A549 (cell line): ENCODE data around the gene XRCC1. TPM values are rescaled to one million over a fixed set of nuclear protein-coding genes. Genes with fewer than 3 reads are reported as not detected.

Source experiments
- ATAC-seq, 2 experiments: fragments of 200-7000 bp in 1 of 2; fragments of >200 bp in 1 of 2; cut with Nextera tagmentation in 1 of 2; cut with Tn5 transposase in 1 of 2; 3 replicates each; pipeline versions ENCODE4 v1.8.0 to v1.9.1; 2018 to 2020; ENCODE audit warnings: mild to moderate bottlenecking in 1 of 2, moderate library complexity in 1 of 2
- CTCF ChIA-PET: fragments of 300-600 bp; sonication (Branson Sonifier 250); formaldehyde crosslinking; extraction: SDS; loops from one replicate; lab custom pipeline; 2021; ENCODE audit warnings: antibody characterized with exemption, inconsistent platforms; lab: Yijun Ruan, JAX
- POLR2A ChIA-PET: fragments of 350-600 bp; formaldehyde crosslinking; extraction: SDS; loops from one replicate; lab custom pipeline; 2021; ENCODE audit warnings: antibody characterized with exemption, inconsistent platforms; lab: Yijun Ruan, JAX
- DNase-seq, 2 experiments: peaks; one replicate each; pipeline versions ENCODE4 v3.0.0 to v3.0.0-alpha.2; 2011 to 2016; ENCODE audit warnings: low read depth in 1 of 2, low spot score in 1 of 2
- FAIRE-seq: peaks from 2 replicates; lab custom pipeline; 2011; peaks lifted over from hg19 to GRCh38; lab: Jason Lieb, UNC
- H3K27ac ChIP-seq, 2 experiments: fragments of >200 bp; sonication (Bioruptor Twin); formaldehyde crosslinking; 3 replicates each; pipeline ENCODE4 v1.5.1; 2016 to 2017
- H3K4me1 ChIP-seq: fragments of >200 bp; sonication (Bioruptor Twin); formaldehyde crosslinking; 3 replicates; pipeline ENCODE4 v1.6.1; 2016
- H3K4me2 ChIP-seq: fragments of >200 bp; sonication (Bioruptor Twin); formaldehyde crosslinking; 3 replicates; pipeline ENCODE4 v1.6.1; 2016
- H3K4me3 ChIP-seq: fragments of >200 bp; sonication (Bioruptor Twin); formaldehyde crosslinking; 3 replicates; pipeline ENCODE4 v1.5.1; 2016
- H3K9me3 ChIP-seq: fragments of >200 bp; sonication (Bioruptor Twin); formaldehyde crosslinking; 3 replicates; pipeline ENCODE4 v1.6.1; 2016
- BHLHE40 ChIP-seq: IDR thresholded peaks from 2 replicates; pipeline ENCODE4 v1.6.1; 2012; ENCODE audit warnings: low read depth, low read length, inconsistent platforms
- FOSL2 ChIP-seq, 2 experiments: fragments of 450-650 bp in 1 of 2; fragments of >200 bp in 1 of 2; sonication (Bioruptor Twin) in 1 of 2; formaldehyde crosslinking; IDR thresholded peaks; 2 replicates each; pipeline versions ENCODE4 v1.5.0 to v1.6.1; 2016 to 2020; ENCODE audit warnings: mild to moderate bottlenecking in 1 of 2, moderate library complexity in 1 of 2
- FOXS1 ChIP-seq: fragments of 250-450 bp; sonication (Bioruptor Pico); IDR thresholded peaks from 2 replicates; pipeline ENCODE4 v1.5.0; 2020; ENCODE audit warnings: mild to moderate bottlenecking, moderate library complexity
- KDM1A ChIP-seq: fragments of 200-600 bp; sonication (generic); IDR thresholded peaks from 2 replicates; pipeline ENCODE4 v1.6.1; 2016; ENCODE audit warnings: low read depth, mild to moderate bottlenecking
- NPAS2 ChIP-seq: fragments of 250-450 bp; sonication (Bioruptor Pico); IDR thresholded peaks from 2 replicates; pipeline ENCODE4 v1.8.0; 2022; ENCODE audit warnings: mild to moderate bottlenecking, moderate library complexity, borderline replicate concordance
- RAD21 ChIP-seq, 2 experiments: fragments of >200 bp in 1 of 2; sonication (Bioruptor Twin) in 1 of 2; formaldehyde crosslinking in 1 of 2; IDR thresholded peaks in 1 of 2; conservative IDR thresholded peaks in 1 of 2; 2 replicates in 1 of 2; 3 replicates in 1 of 2; pipeline ENCODE4 v1.6.1; 2012 to 2018; ENCODE audit warnings: inconsistent platforms in 1 of 2
- SMC3 ChIP-seq: fragments of >200 bp; sonication (Bioruptor Twin); formaldehyde crosslinking; IDR thresholded peaks from 3 replicates; pipeline ENCODE4 v1.6.1; 2018; ENCODE audit warnings: inconsistent platforms
- ZFP36 ChIP-seq: fragments of 450-650 bp; IDR thresholded peaks from 2 replicates; pipeline ENCODE4 v1.6.1; 2014; ENCODE audit warnings: borderline replicate concordance; ENCODE audit not compliant: partially characterized antibody
- WGBS: methylation state at CpG from one replicate; pipeline ENCODE4 v1.1.6; 2017; ENCODE audit errors: missing lambda C conversion rate; 5-methylcytosine and 5-hydroxymethylcytosine counted together
- polyA plus RNA-seq, 4 experiments: library from polyadenylated mRNA; depleted of rRNA in 3 of 4; stranded (reverse); fragments of >200 nt; fragmentation: RNase III in 1 of 4; extraction: RNeasy Plus Mini Kit Qiagen cat#74134 plus additional on column Dnase treatment in 1 of 4; gene quantifications; 2 replicates in 3 of 4; 3 replicates in 1 of 4; pipeline ENCODE4 v1.2.3, GENCODE V29; 2011 to 2017
- TF ChIP-seq, protein P1 (sequence below): IDR thresholded peaks from 2 replicates; pipeline ENCODE4 v1.6.1; 2012
- TF ChIP-seq, protein P2 (sequence below): fragments of 450-650 bp; IDR thresholded peaks from 2 replicates; pipeline ENCODE4 v1.6.1; 2014; ENCODE audit warnings: antibody characterized with exemption
- TF ChIP-seq, protein P3 (sequence below): fragments of 200-600 bp; sonication (generic); IDR thresholded peaks from 2 replicates; pipeline ENCODE4 v1.6.1; 2016; ENCODE audit warnings: antibody characterized with exemption, mild to moderate bottlenecking, moderate library complexity
- TF ChIP-seq, protein P4 (sequence below): fragments of 250-450 bp; sonication (Bioruptor Pico); IDR thresholded peaks from 2 replicates; pipeline ENCODE4 v1.5.0; 2021; ENCODE audit warnings: mild to moderate bottlenecking, moderate library complexity, borderline replicate concordance
- TF ChIP-seq, protein P5 (sequence below): fragments of >200 bp; sonication (Bioruptor Twin); formaldehyde crosslinking; IDR thresholded peaks from 3 replicates; pipeline ENCODE4 v1.5.1; 2016
- TF ChIP-seq, protein P6 (sequence below): fragments of >200 bp; sonication (Bioruptor Twin); formaldehyde crosslinking; IDR thresholded peaks from 2 replicates; pipeline ENCODE4 v1.6.1; 2016

The XRCC1 gene
- polyA plus RNA-seq, 2 of the 4 experiments (the other 2 are of a cell fraction) = 32.0 to 55.1 TPM

DNA sequence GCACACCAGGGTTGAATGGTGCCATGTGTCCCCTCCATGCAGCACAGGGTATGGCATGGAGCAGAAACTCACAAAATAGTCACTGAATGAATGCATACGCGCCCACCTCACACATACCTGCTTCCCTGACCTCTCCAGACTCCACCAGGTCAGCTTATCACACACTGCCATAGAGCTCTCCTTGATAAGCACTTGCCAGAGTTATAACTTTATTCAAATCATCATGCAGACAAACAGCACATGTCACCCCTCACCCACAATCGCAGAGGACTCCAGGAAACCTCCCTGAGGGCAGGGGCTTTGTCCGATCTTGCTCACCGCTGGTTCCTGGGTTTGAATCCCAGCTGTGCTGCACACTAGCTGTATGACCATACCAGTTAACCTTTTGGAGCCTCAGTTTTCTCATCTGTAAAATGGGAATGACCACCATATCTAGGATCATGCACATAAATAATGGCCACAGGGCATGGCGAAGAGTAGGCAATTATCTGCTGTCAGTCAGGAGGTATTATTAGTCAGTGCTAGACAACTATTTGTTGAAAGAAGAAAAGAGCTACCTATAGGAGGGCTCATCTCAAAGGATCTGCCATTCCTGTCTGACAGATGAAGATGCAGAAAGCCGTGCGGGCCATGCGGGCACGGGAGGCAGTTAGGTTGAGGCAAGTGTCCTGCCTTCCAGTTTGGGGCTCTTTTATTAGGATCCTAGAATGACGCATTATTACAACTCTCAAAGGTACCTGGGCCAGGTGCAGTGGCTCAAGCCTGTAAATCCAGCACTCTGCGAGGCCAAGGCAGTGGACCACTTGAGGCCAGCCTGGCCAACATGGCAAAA, 14.0 kb downstream of the XRCC1 start:
- Histone ChIP-seq H3K4me1 (peaks cover 9% of the 10 kb centered on the region; the same call in 1 of the 3 replicates), H3K4me2 (no peak overlapping the region)
- POLR2A ChIA-PET = interaction anchor here (1.3 kb wide), 1 partner anchor 28 kb away, joined by 5 read pairs; the partner anchor contains the start of gene ZNF575
- CTCF ChIA-PET = interaction anchor here (0.9 to 2.9 kb wide), 7 partner anchors 9 to 101 kb away, joined by 3 to 8 read pairs (median 5); no protein-coding TSS in a partner anchor
- no peak for DNase-seq
- 95% methylated on average over 12 of the region's 12 CpGs for WGBS
- TF ChIP-seq BHLHE40 = no peak
- 0 out of 2 replicates have a peak, but pooled peaks have one; percentile 52 for TF ChIP-seq KDM1A
- TF ChIP-seq ZFP36 = no peak
- TF ChIP-seq, protein P1, sequence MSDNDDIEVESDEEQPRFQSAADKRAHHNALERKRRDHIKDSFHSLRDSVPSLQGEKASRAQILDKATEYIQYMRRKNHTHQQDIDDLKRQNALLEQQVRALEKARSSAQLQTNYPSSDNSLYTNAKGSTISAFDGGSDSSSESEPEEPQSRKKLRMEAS = no peak
- TF ChIP-seq, protein P2, sequence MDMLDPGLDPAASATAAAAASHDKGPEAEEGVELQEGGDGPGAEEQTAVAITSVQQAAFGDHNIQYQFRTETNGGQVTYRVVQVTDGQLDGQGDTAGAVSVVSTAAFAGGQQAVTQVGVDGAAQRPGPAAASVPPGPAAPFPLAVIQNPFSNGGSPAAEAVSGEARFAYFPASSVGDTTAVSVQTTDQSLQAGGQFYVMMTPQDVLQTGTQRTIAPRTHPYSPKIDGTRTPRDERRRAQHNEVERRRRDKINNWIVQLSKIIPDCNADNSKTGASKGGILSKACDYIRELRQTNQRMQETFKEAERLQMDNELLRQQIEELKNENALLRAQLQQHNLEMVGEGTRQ = no peak
- no peak for TF ChIP-seq NPAS2 (CRISPR knock-in tag)
- TF ChIP-seq, protein P3, sequence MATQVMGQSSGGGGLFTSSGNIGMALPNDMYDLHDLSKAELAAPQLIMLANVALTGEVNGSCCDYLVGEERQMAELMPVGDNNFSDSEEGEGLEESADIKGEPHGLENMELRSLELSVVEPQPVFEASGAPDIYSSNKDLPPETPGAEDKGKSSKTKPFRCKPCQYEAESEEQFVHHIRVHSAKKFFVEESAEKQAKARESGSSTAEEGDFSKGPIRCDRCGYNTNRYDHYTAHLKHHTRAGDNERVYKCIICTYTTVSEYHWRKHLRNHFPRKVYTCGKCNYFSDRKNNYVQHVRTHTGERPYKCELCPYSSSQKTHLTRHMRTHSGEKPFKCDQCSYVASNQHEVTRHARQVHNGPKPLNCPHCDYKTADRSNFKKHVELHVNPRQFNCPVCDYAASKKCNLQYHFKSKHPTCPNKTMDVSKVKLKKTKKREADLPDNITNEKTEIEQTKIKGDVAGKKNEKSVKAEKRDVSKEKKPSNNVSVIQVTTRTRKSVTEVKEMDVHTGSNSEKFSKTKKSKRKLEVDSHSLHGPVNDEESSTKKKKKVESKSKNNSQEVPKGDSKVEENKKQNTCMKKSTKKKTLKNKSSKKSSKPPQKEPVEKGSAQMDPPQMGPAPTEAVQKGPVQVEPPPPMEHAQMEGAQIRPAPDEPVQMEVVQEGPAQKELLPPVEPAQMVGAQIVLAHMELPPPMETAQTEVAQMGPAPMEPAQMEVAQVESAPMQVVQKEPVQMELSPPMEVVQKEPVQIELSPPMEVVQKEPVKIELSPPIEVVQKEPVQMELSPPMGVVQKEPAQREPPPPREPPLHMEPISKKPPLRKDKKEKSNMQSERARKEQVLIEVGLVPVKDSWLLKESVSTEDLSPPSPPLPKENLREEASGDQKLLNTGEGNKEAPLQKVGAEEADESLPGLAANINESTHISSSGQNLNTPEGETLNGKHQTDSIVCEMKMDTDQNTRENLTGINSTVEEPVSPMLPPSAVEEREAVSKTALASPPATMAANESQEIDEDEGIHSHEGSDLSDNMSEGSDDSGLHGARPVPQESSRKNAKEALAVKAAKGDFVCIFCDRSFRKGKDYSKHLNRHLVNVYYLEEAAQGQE = no peak
- no peak for TF ChIP-seq FOXS1 (CRISPR knock-in tag)
- TF ChIP-seq, all 56 proteins: peak for 1
- ATAC-seq (peak in 1 of 2 experiments; percentile 41; a peak in 2 of 6 replicates), FAIRE-seq (no peak)
- no peak overlapping the region for H3K27ac ChIP-seq
- no peak overlapping the region for H3K4me3 ChIP-seq
- H3K9me3 ChIP-seq = no peaks in the 10 kb centered on the region

DNA sequence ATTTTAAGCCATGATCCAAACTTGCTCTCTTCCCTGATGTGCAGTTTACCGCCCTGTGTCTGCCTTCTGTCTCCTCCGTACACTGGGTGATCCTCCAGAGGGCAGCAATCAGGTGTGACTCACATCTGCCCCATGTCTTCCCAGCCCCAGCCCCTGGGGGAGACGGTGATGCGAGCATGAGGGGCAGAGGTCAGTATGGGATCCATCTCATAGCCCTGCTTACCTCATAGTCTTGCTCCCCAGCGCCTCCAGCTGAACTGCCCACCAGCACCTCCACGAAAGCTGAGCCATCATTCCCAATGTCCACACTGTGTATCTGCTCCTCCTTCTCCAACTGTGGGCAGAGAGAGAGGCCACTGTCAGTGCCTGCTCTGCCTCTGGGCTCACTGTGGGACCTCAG, 14.6 kb downstream of the XRCC1 start:
- no peak overlapping the region for H3K4me2 ChIP-seq
- FAIRE-seq (no peak), DNase-seq (peak; percentile 57 to 62), ATAC-seq (peak; percentile 91 to 92)
- POLR2A ChIA-PET = interaction anchor here (1.3 kb wide), 1 partner anchor 28 kb away, joined by 5 read pairs; the partner anchor contains the start of gene ZNF575
- H3K4me3 ChIP-seq = no peak overlapping the region
- CTCF ChIA-PET = interaction anchor here (0.6 to 2.9 kb wide), 7 partner anchors 9 to 102 kb away, joined by 3 to 8 read pairs (median 5); no protein-coding TSS in a partner anchor
- H3K9me3 ChIP-seq = no peaks in the 10 kb centered on the region
- 74% methylated on average over 6 of the region's 6 CpGs for WGBS
- peaks cover 9% of the 10 kb centered on the region; the same call in 1 of the 3 replicates for H3K4me1 ChIP-seq
- TF ChIP-seq, protein P4, sequence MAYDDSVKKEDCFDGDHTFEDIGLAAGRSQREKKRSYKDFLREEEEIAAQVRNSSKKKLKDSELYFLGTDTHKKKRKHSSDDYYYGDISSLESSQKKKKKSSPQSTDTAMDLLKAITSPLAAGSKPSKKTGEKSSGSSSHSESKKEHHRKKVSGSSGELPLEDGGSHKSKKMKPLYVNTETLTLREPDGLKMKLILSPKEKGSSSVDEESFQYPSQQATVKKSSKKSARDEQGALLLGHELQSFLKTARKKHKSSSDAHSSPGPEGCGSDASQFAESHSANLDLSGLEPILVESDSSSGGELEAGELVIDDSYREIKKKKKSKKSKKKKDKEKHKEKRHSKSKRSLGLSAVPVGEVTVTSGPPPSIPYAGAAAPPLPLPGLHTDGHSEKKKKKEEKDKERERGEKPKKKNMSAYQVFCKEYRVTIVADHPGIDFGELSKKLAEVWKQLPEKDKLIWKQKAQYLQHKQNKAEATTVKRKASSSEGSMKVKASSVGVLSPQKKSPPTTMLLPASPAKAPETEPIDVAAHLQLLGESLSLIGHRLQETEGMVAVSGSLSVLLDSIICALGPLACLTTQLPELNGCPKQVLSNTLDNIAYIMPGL (CRISPR knock-in tag) = no peak
- TF ChIP-seq, protein P5, sequence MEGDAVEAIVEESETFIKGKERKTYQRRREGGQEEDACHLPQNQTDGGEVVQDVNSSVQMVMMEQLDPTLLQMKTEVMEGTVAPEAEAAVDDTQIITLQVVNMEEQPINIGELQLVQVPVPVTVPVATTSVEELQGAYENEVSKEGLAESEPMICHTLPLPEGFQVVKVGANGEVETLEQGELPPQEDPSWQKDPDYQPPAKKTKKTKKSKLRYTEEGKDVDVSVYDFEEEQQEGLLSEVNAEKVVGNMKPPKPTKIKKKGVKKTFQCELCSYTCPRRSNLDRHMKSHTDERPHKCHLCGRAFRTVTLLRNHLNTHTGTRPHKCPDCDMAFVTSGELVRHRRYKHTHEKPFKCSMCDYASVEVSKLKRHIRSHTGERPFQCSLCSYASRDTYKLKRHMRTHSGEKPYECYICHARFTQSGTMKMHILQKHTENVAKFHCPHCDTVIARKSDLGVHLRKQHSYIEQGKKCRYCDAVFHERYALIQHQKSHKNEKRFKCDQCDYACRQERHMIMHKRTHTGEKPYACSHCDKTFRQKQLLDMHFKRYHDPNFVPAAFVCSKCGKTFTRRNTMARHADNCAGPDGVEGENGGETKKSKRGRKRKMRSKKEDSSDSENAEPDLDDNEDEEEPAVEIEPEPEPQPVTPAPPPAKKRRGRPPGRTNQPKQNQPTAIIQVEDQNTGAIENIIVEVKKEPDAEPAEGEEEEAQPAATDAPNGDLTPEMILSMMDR = peak; percentile 17; the same call in 1 of the 3 replicates
- TF ChIP-seq, protein P6, sequence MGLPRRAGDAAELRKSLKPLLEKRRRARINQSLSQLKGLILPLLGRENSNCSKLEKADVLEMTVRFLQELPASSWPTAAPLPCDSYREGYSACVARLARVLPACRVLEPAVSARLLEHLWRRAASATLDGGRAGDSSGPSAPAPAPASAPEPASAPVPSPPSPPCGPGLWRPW = no peak
- TF ChIP-seq SMC3 (0 out of 3 replicates have a peak, but pooled peaks have one; percentile 18), ZFP36 (no peak), RAD21 (conservative IDR thresholded peaks at IDR 0.05 in 1 of 2, IDR thresholded peaks at IDR 0.05 in 1 of 2) (0 out of 5 replicates have a peak, but pooled peaks of 1 of the 2 experiments have one; percentile 5), FOSL2 (IDR thresholded peaks at IDR 0.05) (no peak), FOSL2 (CRISPR knock-in tag; IDR thresholded peaks at IDR 0.05) (peak; percentile 48; the same call in 1 of the 2 replicates)
- peak overlapping the region in 1 of 2 experiments; percentile 4; a peak in 1 of 6 replicates for H3K27ac ChIP-seq
